Measurements from ENCODE around the gene GRAMD1B. TPM values are rescaled to one million over a fixed set of nuclear protein-coding genes. Genes with fewer than 3 reads are reported as not detected.
"Not testable (repeated sequence)": the region's sequence is repeated elsewhere in the genome, so short reads cannot be mapped to it uniquely, and the experiment has no call there.

The GRAMD1B gene
- polyA plus RNA-seq, 1 experiment, result 2.7 TPM

GRCh38 chr11:123507043-123507442 lies 77.0 kb downstream of the GRAMD1B start:
- H3K9me3 ChIP-seq (ENCODE audit: control insufficient read depth, insufficient read depth, low read length), result no peaks in the 10 kb centered on the region
- no peak for DNase-seq (ENCODE audit: low read depth, low spot score)
- no peaks in the 10 kb centered on the region for H3K27me3 ChIP-seq (ENCODE audit: control insufficient read depth, insufficient read depth, low read length)
- CTCF ChIA-PET, result no interaction called here
- TF ChIP-seq CTCF (IDR thresholded peaks at IDR 0.05; ENCODE audit: low read depth, low read length), result no peak
- no peak overlapping the region for H3K27ac ChIP-seq (ENCODE audit: low read depth, low read length)
- POLR2A ChIA-PET, result no interaction called here
- H3K4me3 ChIP-seq (ENCODE audit: low read depth, low read length), result no peak overlapping the region

GRCh38 chr11:123509737-123510578 lies 79.9 kb downstream of the GRAMD1B start:
- peak overlapping the region; percentile 20 for H3K4me3 ChIP-seq (ENCODE audit: low read depth, low read length)
- H3K27me3 ChIP-seq (ENCODE audit: control insufficient read depth, insufficient read depth, low read length), result no peaks in the 10 kb centered on the region
- DNase-seq (ENCODE audit: low read depth, low spot score), result peak; percentile 49
- POLR2A ChIA-PET, result interaction anchor here (0.6 kb wide), 1 partner anchor 15 kb away, joined by 3 read pairs; no protein-coding TSS in a partner anchor
- no peaks in the 10 kb centered on the region for H3K9me3 ChIP-seq (ENCODE audit: control insufficient read depth, insufficient read depth, low read length)
- peak overlapping the region; percentile 34 for H3K27ac ChIP-seq (ENCODE audit: low read depth, low read length)
- CTCF ChIA-PET, result interaction anchor here (0.6 to 5.1 kb wide), 16 partner anchors 12 to 201 kb away, joined by 3 to 42 read pairs (median 4); no protein-coding TSS in a partner anchor
- no peak for TF ChIP-seq CTCF (IDR thresholded peaks at IDR 0.05; ENCODE audit: low read depth, low read length)

GRCh38 chr11:123510579-123510905 lies 80.5 kb downstream of the GRAMD1B start:
- POLR2A ChIA-PET, result no interaction called here
- TF ChIP-seq CTCF (IDR thresholded peaks at IDR 0.05; ENCODE audit: low read depth, low read length), result no peak
- Histone ChIP-seq H3K27me3 (ENCODE audit: control insufficient read depth, insufficient read depth, low read length) (no peaks in the 10 kb centered on the region), H3K27ac (ENCODE audit: low read depth, low read length) (no peak overlapping the region), H3K9me3 (ENCODE audit: control insufficient read depth, insufficient read depth, low read length) (no peaks in the 10 kb centered on the region), H3K4me3 (ENCODE audit: low read depth, low read length) (no peak overlapping the region)
- CTCF ChIA-PET, result interaction anchor here (0.6 to 5.1 kb wide), 15 partner anchors 12 to 197 kb away, joined by 3 to 42 read pairs (median 6); no protein-coding TSS in a partner anchor
- DNase-seq (ENCODE audit: low read depth, low spot score), result no peak

- CTCF ChIA-PET, result interaction anchor here (0.6 to 5.1 kb wide), 30 partner anchors 11 to 432 kb away, joined by 3 to 42 read pairs (median 4); no protein-coding TSS in a partner anchor
- no peaks in the 10 kb centered on the region for H3K9me3 ChIP-seq (ENCODE audit: control insufficient read depth, insufficient read depth, low read length)
- H3K4me3 ChIP-seq (ENCODE audit: low read depth, low read length), result no peak overlapping the region
- no peaks in the 10 kb centered on the region for H3K27me3 ChIP-seq (ENCODE audit: control insufficient read depth, insufficient read depth, low read length)
- DNase-seq (ENCODE audit: low read depth, low spot score), result peak; percentile 80
- TF ChIP-seq CTCF (IDR thresholded peaks at IDR 0.05; ENCODE audit: low read depth, low read length), result peak; percentile 88
- POLR2A ChIA-PET, result interaction anchor here (0.5 kb wide), 1 partner anchor 90 kb away, joined by 3 read pairs; no protein-coding TSS in a partner anchor
- no peak overlapping the region for H3K27ac ChIP-seq (ENCODE audit: low read depth, low read length)
These were observed 81.2 kb downstream of the GRAMD1B start for GRCh38 chr11:123511037-123511870.

GRCh38 chr11:123513309-123513708 lies 83.2 kb downstream of the GRAMD1B start:
- H3K27me3 ChIP-seq (ENCODE audit: control insufficient read depth, insufficient read depth, low read length); POLR2A ChIA-PET; H3K27ac ChIP-seq (ENCODE audit: low read depth, low read length); DNase-seq (ENCODE audit: low read depth, low spot score); H3K9me3 ChIP-seq (ENCODE audit: control insufficient read depth, insufficient read depth, low read length); H3K4me3 ChIP-seq (ENCODE audit: low read depth, low read length): not testable (repeated sequence)
- CTCF ChIA-PET, result interaction anchor here (0.6 to 5.1 kb wide), 5 partner anchors 10 to 63 kb away, joined by 3 to 42 read pairs (median 4); no protein-coding TSS in a partner anchor

All from AG04450 (cell line).